WTC11 (cell line): ENCODE data around the gene ACSF3. TPM values are rescaled to one million over a fixed set of nuclear protein-coding genes. Genes with fewer than 3 reads are reported as not detected.

Experiments
- ATAC-seq: fragments of 200-7000 bp; cut with Tn5 transposase; 2 replicates; pipeline ENCODE4 v1.10.0; 2021; ENCODE audit warnings: mild to moderate bottlenecking, moderate library complexity
- CTCF ChIA-PET: fragments of 300-600 bp; sonication (Branson Sonifier 250); formaldehyde crosslinking; loops from one replicate; lab custom pipeline; 2021; ENCODE audit warnings: antibody characterized with exemption; lab: Charles Lee
- POLR2A ChIA-PET: fragments of 350-600 bp; sonication (Branson Sonifier 250); formaldehyde crosslinking; loops from one replicate; lab custom pipeline; 2021; ENCODE audit warnings: antibody characterized with exemption; lab: Charles Lee
- DNase-seq: peaks from one replicate; pipeline ENCODE4 v3.0.0; 2021; ENCODE audit warnings: low spot score
- H3K27ac Mint-ChIP-seq: 2 replicates; pipeline ENCODE4 v1.8.0; 2021; ENCODE audit warnings: mixed read lengths
- H3K27me3 Mint-ChIP-seq: 2 replicates; pipeline ENCODE4 v1.8.0; 2021; ENCODE audit warnings: low read depth, mild to moderate bottlenecking, moderate library complexity, mixed read lengths
- H3K36me3 Mint-ChIP-seq: 2 replicates; pipeline ENCODE4 v1.8.0; 2021; ENCODE audit warnings: mixed read lengths
- H3K4me1 Mint-ChIP-seq: 2 replicates; pipeline ENCODE4 v1.8.0; 2022; ENCODE audit warnings: mixed read lengths
- H3K4me3 Mint-ChIP-seq: 2 replicates; pipeline ENCODE4 v1.8.0; 2021; ENCODE audit warnings: mild to moderate bottlenecking, moderate library complexity, mixed read lengths
- H3K9me3 Mint-ChIP-seq: 2 replicates; pipeline ENCODE4 v1.8.0; 2021; ENCODE audit warnings: mixed read lengths
- ARID4B ChIP-seq: sonication (generic); formaldehyde crosslinking; IDR thresholded peaks from 2 replicates; pipeline ENCODE4 v1.8.0; 2023; ENCODE audit warnings: missing genetic modification reagents, mild to moderate bottlenecking, borderline replicate concordance
- E2F5 ChIP-seq: sonication (generic); formaldehyde crosslinking; IDR thresholded peaks from 2 replicates; pipeline ENCODE4 v1.8.1; 2022; ENCODE audit warnings: mild to moderate bottlenecking, moderate library complexity, missing genetic modification reagents
- ERG ChIP-seq: fragments of 250-450 bp; sonication (Bioruptor Pico); IDR thresholded peaks from 2 replicates; pipeline ENCODE4 v1.8.0; 2021; ENCODE audit warnings: mild to moderate bottlenecking
- ESRRA ChIP-seq: sonication (generic); formaldehyde crosslinking; IDR thresholded peaks from 2 replicates; pipeline ENCODE4 v1.8.1; 2022; ENCODE audit warnings: mild to moderate bottlenecking, missing genetic modification reagents, borderline replicate concordance
- ETV6 ChIP-seq: sonication (generic); formaldehyde crosslinking; IDR thresholded peaks from 2 replicates; pipeline ENCODE4 v1.8.1; 2022; ENCODE audit warnings: mild to moderate bottlenecking, missing genetic modification reagents
- IRF2 ChIP-seq: sonication (generic); formaldehyde crosslinking; IDR thresholded peaks from 2 replicates; pipeline ENCODE4 v1.8.0; 2022; ENCODE audit warnings: low read depth, missing genetic modification reagents, borderline replicate concordance
- MLX ChIP-seq: sonication (generic); formaldehyde crosslinking; IDR thresholded peaks from 2 replicates; pipeline ENCODE4 v1.8.1; 2023; ENCODE audit warnings: mild to moderate bottlenecking, missing genetic modification reagents, moderate library complexity
- NR2C2 ChIP-seq: sonication (generic); formaldehyde crosslinking; IDR thresholded peaks from 2 replicates; pipeline ENCODE4 v1.8.0; 2022; ENCODE audit warnings: mild to moderate bottlenecking, missing genetic modification reagents
- RELA ChIP-seq: sonication (generic); formaldehyde crosslinking; IDR thresholded peaks from 2 replicates; pipeline ENCODE4 v1.8.1; 2022; ENCODE audit warnings: missing genetic modification reagents, mild to moderate bottlenecking, borderline replicate concordance
- TP53 ChIP-seq: sonication (generic); formaldehyde crosslinking; IDR thresholded peaks from 2 replicates; pipeline ENCODE4 v1.8.1; 2023; ENCODE audit warnings: mild to moderate bottlenecking, missing genetic modification reagents
- ZNF219 ChIP-seq: sonication (generic); formaldehyde crosslinking; IDR thresholded peaks from 2 replicates; pipeline ENCODE4 v1.8.0; 2023; ENCODE audit warnings: missing genetic modification reagents, mild to moderate bottlenecking, borderline replicate concordance
- ZSCAN18 ChIP-seq: fragments of 250-450 bp; sonication (Bioruptor Pico); IDR thresholded peaks from 2 replicates; pipeline ENCODE4 v2.1.2; 2022; ENCODE audit warnings: mild to moderate bottlenecking, moderate library complexity
- total RNA-seq: library from RNA; stranded (reverse); gene quantifications from 3 replicates; pipeline ENCODE4 v1.2.3, GENCODE V29; 2021

ACSF3 gene
- total RNA-seq, 1 experiment from 2014 or later = 22.9 TPM

- TF ChIP-seq ZSCAN18 (CRISPR knock-in tag) (no peak), ETV6 (CRISPR knock-in tag) (no peak)
Observed at GRCh38 chr16:89078172-89078571, 15.5 kb upstream of the ACSF3 start (continued).

GRCh38 chr16:89079434-89079980 is 14.1 kb upstream of the ACSF3 start:
- CTCF ChIA-PET = no interaction called here

More at GRCh38 chr16:89079434-89079980, 14.1 kb upstream of the ACSF3 start:
- no peak for DNase-seq
- H3K9me3 Mint-ChIP-seq = peaks cover 20% of the 10 kb centered on the region
- no peak for ATAC-seq
- H3K27me3 Mint-ChIP-seq = peaks cover 3% of the 10 kb centered on the region
- no peaks in the 10 kb centered on the region for H3K4me1 Mint-ChIP-seq
- no peak overlapping the region for H3K4me3 Mint-ChIP-seq
- no peak overlapping the region for H3K27ac Mint-ChIP-seq
- POLR2A ChIA-PET = no interaction called here
- TF ChIP-seq ZNF219 (CRISPR knock-in tag) (no peak), ERG (CRISPR knock-in tag) (no peak), IRF2 (no peak), TP53 (CRISPR knock-in tag) (no peak), ARID4B (no peak), RELA (no peak), NR2C2 (CRISPR knock-in tag) (no peak), MLX (CRISPR knock-in tag) (no peak), ETV6 (CRISPR knock-in tag) (no peak), ESRRA (CRISPR knock-in tag) (no peak), E2F5 (CRISPR knock-in tag) (no peak)
- peaks cover 19% of the 10 kb centered on the region for H3K36me3 Mint-ChIP-seq
